ELR (cell line): ENCODE data around the gene TIPARP.
"Not testable (repeated sequence)": the region's sequence is repeated elsewhere in the genome, so short reads cannot be mapped to it uniquely, and the experiment has no call there.

ENCODE experiments used
- DNase-seq: peaks from one replicate; pipeline ENCODE4 v3.0.0-alpha.2; 2015; ENCODE audit warnings: low read depth

Gene TIPARP

GRCh38 chr3:156649681-156650080 is 24.7 kb upstream of the TIPARP start:
- DNase-seq, result no peak

GRCh38 chr3:156652661-156653060 is 21.7 kb upstream of the TIPARP start:
- DNase-seq, result not testable (repeated sequence)

- DNase-seq, result no peak
Observed at GRCh38 chr3:156654834-156655233, 19.6 kb upstream of the TIPARP start.

- no peak for DNase-seq
Observed at GRCh38 chr3:156655819-156656550, 18.4 kb upstream of the TIPARP start.

GRCh38 chr3:156657440-156657839 is 16.9 kb upstream of the TIPARP start:
- DNase-seq, result no peak

- DNase-seq, result no peak
Observed at GRCh38 chr3:156657862-156658731, 16.3 kb upstream of the TIPARP start.

GRCh38 chr3:156658732-156659090 is 15.7 kb upstream of the TIPARP start:
- DNase-seq, result no peak

GRCh38 chr3:156659260-156659659 is 15.1 kb upstream of the TIPARP start:
- DNase-seq, result no peak

GRCh38 chr3:156661155-156661554 is 13.2 kb upstream of the TIPARP start:
- no peak for DNase-seq

GRCh38 chr3:156664011-156664830 is 10.2 kb upstream of the TIPARP start:
- no peak for DNase-seq

- no peak for DNase-seq
Observed at GRCh38 chr3:156664831-156665178, 9.6 kb upstream of the TIPARP start.

GRCh38 chr3:156665291-156665690 is 9.1 kb upstream of the TIPARP start:
- DNase-seq, result peak; percentile 74

GRCh38 chr3:156666073-156666472 is 8.3 kb upstream of the TIPARP start:
- no peak for DNase-seq

- DNase-seq, result peak; percentile 74
Observed at GRCh38 chr3:156668073-156668763, 6.2 kb upstream of the TIPARP start.

- DNase-seq, result no peak
Observed at GRCh38 chr3:156670077-156670476, 4.3 kb upstream of the TIPARP start.

GRCh38 chr3:156670652-156671051 is 3.7 kb upstream of the TIPARP start:
- DNase-seq, result no peak

- DNase-seq, result no peak
Observed at GRCh38 chr3:156673732-156674045, 701 bp upstream of the TIPARP start.

GRCh38 chr3:156674911-156675829 is 780 bp downstream of the TIPARP start:
- peak; percentile 71 for DNase-seq

- DNase-seq, result peak; percentile 98
Observed at GRCh38 chr3:156675830-156676767, 1.7 kb downstream of the TIPARP start.
